GM18907 (cell line): ENCODE results near the gene ZNF514.
"Not testable (repeated sequence)": the region's sequence is repeated elsewhere in the genome, so short reads cannot be mapped to it uniquely, and the experiment has no call there.

Experiments
- ATAC-seq: cut with Tn5 transposase; IDR thresholded peaks from one replicate; pipeline ENCODE4 v1.9.1; 2021; ENCODE audit warnings: mild to moderate bottlenecking, moderate library complexity; ENCODE audit not compliant: unreplicated experiment

The ZNF514 gene

DNA sequence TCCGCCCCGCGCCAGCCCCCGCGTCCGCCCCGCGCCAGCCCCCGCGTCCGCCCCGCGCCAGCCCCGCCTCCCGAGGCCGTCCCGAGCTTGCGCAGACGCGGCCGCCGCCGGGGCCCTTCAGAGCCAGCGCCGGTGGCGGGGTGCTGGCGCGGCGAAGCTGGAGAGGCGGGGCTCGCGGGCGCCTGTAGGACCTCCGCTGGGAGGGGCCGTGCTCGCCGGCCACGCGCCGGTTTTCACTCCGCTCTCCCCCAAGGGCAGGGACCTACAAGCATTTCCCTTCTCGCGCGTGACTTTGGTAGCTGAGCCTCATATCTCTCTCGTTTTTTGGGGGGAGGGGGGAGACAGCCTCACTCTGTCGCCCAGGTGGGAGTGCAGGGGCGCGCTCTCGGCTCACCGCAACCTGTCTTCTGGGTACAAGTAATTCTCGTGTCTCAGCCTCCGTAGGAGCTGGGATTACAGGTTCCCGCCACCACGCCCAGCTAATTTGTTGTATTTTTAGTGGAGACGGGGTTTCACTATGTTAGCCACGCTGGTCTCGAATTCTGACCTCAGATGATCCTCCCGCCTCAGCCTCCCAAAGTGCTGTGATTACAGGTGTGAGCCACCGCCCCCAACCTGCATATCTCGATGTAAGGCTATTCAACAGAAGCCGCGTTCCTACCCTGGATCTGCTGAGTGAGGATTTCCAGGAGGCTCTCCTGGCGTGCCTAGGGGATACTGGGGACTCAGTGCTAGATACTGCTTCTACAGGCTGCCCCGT, at the start of gene ZNF514:
Gene ZNF514 (minus strand): TSS at position 159 of the 760 bp plus-strand sequence. CDS start 6,595 bp downstream, outside the sequence.
- ATAC-seq: peak; percentile 90

DNA sequence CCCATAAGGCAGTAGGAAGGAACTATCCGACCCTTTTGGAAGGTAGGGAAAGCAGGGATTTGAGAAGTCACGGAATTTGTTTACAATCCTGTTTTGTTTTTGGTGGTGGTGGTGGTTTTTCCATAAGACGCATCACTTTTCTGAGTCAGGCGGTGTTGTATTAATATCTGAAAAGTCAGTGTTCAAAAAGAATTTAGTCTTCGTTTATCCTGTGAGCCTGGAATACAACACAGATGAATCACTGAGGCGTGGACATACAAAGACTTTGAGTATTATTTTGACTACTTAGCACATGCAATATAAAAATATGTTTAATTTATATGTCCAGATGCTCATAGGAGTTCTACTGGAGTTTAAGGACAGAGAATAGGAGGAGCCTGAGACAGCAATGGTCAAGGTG, 48.5 kb upstream of the ZNF514 start:
- ATAC-seq: no peak

DNA sequence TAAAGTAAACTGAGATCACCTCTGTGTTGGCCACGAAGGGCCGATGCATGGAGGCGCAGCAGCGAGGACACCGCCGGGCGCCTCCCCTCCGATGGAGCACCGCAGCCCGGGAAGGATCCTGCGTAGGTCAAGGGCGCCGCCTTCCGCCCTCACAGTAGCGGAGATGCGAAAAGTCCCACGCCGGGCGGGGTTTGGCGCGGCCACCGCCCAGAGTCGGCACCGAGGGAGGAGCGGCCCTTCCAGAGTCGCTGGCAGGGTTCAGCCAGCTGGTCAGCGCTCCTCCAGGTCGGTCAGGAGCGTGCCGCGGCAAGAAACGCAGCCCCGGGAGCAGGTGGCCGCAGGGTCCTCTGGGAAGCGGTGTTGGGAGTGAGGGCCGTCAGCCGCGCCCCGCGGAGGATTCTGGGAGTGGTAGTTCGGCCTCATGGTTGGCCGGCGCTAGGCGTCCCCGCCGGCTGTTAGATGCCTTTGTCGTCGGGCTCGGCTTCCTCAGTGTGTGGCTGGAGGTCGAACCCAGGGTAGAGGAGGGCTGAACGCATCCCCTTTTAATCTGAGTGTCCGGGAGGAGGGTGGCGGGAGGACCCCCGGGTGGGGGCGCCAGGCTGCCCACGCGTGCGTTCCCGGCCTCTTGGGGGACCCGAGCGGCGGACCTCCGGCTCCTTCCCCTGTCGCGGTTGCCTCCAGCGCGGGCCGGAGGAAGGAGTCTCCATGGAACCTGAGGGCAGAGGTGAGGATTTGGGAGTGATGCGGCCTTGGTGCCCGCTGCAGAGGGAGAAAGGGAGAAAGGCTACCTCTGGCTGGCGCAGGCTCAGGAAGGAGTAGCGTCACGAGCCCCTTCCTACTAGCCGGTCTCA, 47.7 kb upstream of the ZNF514 start, which contains the start of gene ZNF892:
Gene ZNF892 (plus strand): TSS at position 411 of the 851 bp plus-strand sequence. CDS start 295 bp downstream, at position 706.
- ATAC-seq: peak; percentile 99

DNA sequence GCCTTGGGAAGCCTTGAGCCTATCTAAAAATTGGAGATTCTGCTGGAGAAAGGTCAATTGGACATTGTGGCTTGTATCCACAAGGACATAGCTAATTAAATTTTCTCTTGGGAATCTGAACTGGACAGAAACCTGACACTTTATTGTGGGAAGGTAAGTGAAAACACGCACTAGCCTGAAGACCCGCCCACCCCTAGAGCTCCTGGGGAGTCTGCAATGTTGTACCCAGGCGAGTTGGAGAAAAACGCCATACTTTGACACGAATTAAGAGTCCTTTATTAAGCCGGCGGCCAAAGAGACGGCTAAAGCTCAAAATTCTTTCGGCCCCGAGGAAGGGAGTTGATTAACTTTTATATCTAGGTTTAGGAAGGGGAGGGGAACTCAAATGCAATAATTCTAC, 46.4 kb upstream of the ZNF514 start:
- ATAC-seq: no peak

- ATAC-seq: no peak
Measured at GRCh38 chr2:95204396-95204795, 44.7 kb upstream of the ZNF514 start.

DNA sequence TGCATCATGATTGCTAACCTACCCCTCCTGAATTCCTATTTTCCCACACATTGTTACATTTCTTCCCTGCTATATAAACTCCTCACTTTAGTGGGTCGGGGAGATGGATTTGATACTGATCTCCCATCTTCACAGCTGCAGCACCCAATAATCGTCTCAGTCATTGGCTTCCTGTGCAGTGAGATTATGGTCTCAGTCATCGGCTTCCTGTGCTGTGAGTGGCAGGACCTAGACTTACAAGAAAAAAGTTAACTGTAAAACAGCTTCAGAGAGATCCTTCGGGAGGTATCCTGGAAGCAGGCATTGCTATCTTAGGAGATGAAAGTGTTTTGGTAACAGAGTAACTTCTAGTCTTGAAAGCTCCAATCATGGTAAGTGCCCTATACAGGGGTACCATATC, 44.3 kb upstream of the ZNF514 start:
- ATAC-seq: no peak

- ATAC-seq: not testable (repeated sequence)
Measured at GRCh38 chr2:95192956-95193355, 33.3 kb upstream of the ZNF514 start.

DNA sequence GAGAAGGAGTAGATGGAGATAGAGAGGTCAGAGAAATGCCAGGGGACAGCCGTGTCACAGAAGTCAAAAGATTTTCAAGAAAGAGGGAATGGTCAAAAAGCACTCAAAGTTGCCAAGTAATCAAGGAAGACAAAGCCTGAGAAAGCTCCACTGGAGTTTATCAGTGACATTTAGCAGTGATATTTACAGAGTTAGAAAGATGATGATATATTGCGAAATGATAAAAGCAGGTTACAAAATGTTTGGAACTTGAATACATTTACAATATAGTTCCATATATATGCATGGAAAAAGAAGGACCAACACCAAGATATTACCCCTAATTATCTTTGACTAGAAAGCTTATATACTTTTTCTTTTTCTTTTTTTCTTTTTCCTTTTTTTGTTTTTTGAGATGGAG, 26.3 kb upstream of the ZNF514 start:
- no peak for ATAC-seq

GRCh38 chr2:95185197-95185596, 25.5 kb upstream of the ZNF514 start:
- ATAC-seq: no peak

DNA sequence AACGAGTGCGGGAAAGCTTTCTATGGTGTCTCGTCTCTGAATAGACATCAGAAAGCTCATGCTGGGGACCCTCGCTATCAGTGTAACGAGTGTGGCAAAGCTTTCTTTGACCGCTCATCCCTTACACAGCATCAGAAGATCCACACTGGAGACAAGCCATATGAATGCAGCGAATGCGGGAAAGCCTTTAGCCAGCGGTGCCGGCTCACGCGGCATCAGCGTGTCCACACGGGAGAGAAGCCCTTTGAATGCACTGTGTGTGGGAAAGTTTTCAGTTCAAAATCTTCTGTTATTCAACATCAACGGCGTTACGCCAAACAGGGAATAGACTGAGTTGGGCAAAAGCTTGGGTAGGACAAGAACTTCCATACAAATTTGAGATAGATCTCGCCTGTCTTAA, 22.1 kb upstream of the ZNF514 start:
- ATAC-seq: no peak

- ATAC-seq: no peak
Measured at GRCh38 chr2:95179451-95179850, 19.8 kb upstream of the ZNF514 start.

- ATAC-seq: no peak
Measured at GRCh38 chr2:95174031-95174542, 14.4 kb upstream of the ZNF514 start.

DNA sequence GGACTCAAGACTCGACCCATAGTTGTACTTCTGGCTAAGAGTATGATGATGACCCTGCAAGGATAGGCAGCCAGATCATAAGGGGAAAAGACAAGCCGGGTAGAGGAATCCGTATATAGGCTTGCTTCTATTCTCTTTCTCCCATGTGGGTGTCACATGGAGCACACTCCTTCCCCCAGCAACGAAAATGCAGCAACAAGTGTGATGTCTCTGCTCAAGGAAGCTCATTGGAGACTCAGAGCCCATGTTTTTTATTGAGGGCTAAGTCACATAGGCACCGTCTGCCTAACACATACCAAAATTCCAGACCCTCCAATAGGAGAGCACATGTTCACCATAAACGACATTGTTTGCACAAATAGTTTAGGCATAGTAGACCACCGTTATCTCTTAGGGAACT, 12.3 kb upstream of the ZNF514 start:
- no peak for ATAC-seq

- ATAC-seq: no peak
Measured at GRCh38 chr2:95166065-95166763, 6.6 kb upstream of the ZNF514 start.

- peak; percentile 94 for ATAC-seq
Measured at GRCh38 chr2:95165371-95166064, 5.9 kb upstream of the ZNF514 start, which contains the start of gene ZNF2. TSS of gene ZNF2 (plus strand) at chr2:95165809. CDS start at chr2:95176227, 10,418 bp downstream.

DNA sequence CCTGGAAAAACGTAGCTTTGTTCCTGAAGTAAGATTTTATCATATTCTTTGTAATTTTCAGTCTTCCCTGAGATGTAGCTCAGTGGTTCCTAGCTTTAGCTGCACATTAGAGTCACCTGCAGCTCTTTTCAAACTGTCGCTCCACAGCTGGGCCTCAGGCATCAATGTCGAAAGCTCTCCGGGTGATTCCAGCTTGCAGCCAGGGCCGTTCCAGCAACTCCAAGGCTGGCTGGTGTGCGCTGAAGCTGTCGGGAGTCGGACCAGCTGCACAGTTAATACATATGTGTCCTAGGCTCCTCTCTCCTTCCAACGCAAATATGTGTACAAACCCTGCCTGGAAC, 5.4 kb upstream of the ZNF514 start:
- peak; percentile 22 for ATAC-seq

- ATAC-seq: peak; percentile 54
Measured at GRCh38 chr2:95158891-95159619, 593 bp downstream of the ZNF514 start.

- no peak for ATAC-seq
Measured at GRCh38 chr2:95158441-95158840, 1.2 kb downstream of the ZNF514 start.

DNA sequence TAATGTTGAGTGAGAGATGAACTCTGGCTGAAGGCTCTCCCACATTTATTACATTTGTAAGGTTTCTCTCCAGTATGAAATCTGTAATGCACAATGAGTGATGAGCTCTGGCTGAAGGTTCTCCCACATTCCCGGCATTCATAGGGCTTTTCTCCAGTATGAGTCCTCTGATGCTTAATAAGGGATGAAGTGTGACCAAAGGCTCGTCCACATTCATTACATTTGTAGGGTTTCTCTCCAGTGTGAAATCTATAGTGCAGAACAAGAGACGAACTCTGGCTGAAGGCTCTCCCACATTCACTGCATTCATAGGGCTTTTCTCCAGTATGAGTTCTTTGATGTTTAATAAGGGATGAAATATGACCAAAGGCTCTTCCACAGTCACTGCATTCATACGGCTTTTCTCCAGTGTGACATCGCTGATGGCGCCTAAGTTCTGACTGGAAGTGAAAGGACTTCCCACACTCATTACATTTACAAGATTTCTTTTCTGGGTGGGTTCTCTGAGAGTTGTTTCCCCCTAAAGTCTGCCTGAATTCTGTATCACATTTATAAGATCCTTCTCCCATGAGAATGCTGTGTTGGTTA, 10.2 kb downstream of the ZNF514 start:
- no peak for ATAC-seq
